ENCODE data around the gene CEMIP. TPM values are rescaled to one million over a fixed set of nuclear protein-coding genes. Genes with fewer than 3 reads are reported as not detected.

CEMIP gene
- total RNA-seq, 2 donors from 2014 or later = 2.2 TPM; not detected in 1

DNA sequence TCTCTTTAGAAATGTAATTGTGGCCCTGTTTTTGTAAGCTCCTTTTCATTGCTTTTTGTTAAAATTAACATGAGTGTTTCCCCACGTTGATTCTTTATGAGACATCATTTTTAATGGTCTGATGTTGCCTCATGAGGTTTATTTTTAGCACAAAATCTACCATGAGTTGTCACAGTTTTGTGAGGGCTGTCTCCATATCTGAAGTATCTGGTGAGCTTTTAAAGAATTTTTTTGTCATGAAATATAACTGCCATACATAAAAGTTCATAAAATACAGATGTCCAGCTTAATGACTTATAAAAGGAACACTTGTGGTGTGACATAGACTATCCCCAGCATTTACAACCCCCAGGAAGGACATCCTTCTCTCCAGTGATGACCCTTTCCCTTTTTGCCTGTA is 34.3 kb upstream of the CEMIP start:
- Histone ChIP-seq H3K9me3 (ENCODE audit: control insufficient read depth, low read length) (no peaks in the 10 kb centered on the region), H3K27ac (ENCODE audit: low read depth, low read length) (peak overlapping the region; percentile 70), H3K36me3 (ENCODE audit: control insufficient read depth, insufficient read depth, low read length) (peaks cover 4% of the 10 kb centered on the region), H3K27me3 (ENCODE audit: control insufficient read depth, insufficient read depth, low read length, poor library complexity, severe bottlenecking) (no peaks in the 10 kb centered on the region), H3K9ac (ENCODE audit: extremely low read depth, low read length, poor library complexity, severe bottlenecking) (no peak overlapping the region), H3K4me3 (ENCODE audit: low read length) (no peak overlapping the region), H3K4me1 (ENCODE audit: control insufficient read depth, insufficient read depth, low read length) (no peaks in the 10 kb centered on the region)
- no peak overlapping the region for H3K27ac Mint-ChIP-seq
- TF ChIP-seq, protein P1, sequence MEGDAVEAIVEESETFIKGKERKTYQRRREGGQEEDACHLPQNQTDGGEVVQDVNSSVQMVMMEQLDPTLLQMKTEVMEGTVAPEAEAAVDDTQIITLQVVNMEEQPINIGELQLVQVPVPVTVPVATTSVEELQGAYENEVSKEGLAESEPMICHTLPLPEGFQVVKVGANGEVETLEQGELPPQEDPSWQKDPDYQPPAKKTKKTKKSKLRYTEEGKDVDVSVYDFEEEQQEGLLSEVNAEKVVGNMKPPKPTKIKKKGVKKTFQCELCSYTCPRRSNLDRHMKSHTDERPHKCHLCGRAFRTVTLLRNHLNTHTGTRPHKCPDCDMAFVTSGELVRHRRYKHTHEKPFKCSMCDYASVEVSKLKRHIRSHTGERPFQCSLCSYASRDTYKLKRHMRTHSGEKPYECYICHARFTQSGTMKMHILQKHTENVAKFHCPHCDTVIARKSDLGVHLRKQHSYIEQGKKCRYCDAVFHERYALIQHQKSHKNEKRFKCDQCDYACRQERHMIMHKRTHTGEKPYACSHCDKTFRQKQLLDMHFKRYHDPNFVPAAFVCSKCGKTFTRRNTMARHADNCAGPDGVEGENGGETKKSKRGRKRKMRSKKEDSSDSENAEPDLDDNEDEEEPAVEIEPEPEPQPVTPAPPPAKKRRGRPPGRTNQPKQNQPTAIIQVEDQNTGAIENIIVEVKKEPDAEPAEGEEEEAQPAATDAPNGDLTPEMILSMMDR (conservative IDR thresholded peaks at IDR 0.05) = no peak
- DNase-seq = no peak
- no peak overlapping the region for H3K4me3 Mint-ChIP-seq
- H3K36me3 Mint-ChIP-seq (ENCODE audit: low read depth) = peaks cover 8% of the 10 kb centered on the region
- no peaks in the 10 kb centered on the region for H3K27me3 Mint-ChIP-seq (ENCODE audit: insufficient read depth)
- WGBS, 2 experiments (ENCODE audit: insufficient coverage in 1 of 2, insufficient read length in 1 of 2) = 33% methylated on average over 1 of the region's 1 CpG; no CpG with 5 or more reads in 1 of the 2 experiments
- peaks cover 8% of the 10 kb centered on the region for H3K4me1 Mint-ChIP-seq
- no peaks in the 10 kb centered on the region for H3K9me3 Mint-ChIP-seq

DNA sequence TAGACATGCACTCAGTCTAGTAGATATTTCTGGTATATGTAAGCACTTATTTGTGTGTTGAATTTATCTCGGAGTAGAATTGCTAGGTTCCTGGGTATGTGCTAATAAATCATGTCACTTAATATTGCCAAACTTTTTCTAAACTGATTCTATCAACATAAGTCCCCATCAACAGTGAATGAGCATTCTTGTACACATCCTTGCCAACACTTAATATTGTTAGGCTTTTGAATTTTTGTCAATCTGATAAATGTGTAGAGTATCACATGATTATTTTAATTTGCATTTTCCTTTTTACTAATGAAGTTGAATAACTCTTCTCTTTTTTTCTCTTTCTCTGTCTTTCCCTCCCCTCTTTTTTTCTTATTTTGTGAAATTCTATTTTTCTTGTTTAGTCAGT is 33.3 kb upstream of the CEMIP start:
- Mint-ChIP-seq H3K4me1 (peaks cover 8% of the 10 kb centered on the region), H3K27me3 (ENCODE audit: insufficient read depth) (no peaks in the 10 kb centered on the region), H3K9me3 (no peaks in the 10 kb centered on the region), H3K27ac (no peak overlapping the region), H3K36me3 (ENCODE audit: low read depth) (peaks cover 19% of the 10 kb centered on the region), H3K4me3 (no peak overlapping the region)
- H3K27me3 ChIP-seq (ENCODE audit: control insufficient read depth, insufficient read depth, low read length, poor library complexity, severe bottlenecking) = no peaks in the 10 kb centered on the region
- H3K4me1 ChIP-seq (ENCODE audit: control insufficient read depth, insufficient read depth, low read length) = no peaks in the 10 kb centered on the region
- WGBS, 2 experiments (ENCODE audit: insufficient coverage in 1 of 2, insufficient read length in 1 of 2) = 88% methylated on average over 1 of the region's 1 CpG; no CpG with 5 or more reads in 1 of the 2 experiments
- no peak overlapping the region for H3K27ac ChIP-seq (ENCODE audit: low read depth, low read length)
- H3K9me3 ChIP-seq (ENCODE audit: control insufficient read depth, low read length) = no peaks in the 10 kb centered on the region
- H3K36me3 ChIP-seq (ENCODE audit: control insufficient read depth, insufficient read depth, low read length) = peaks cover 12% of the 10 kb centered on the region
- no peak overlapping the region for H3K9ac ChIP-seq (ENCODE audit: extremely low read depth, low read length, poor library complexity, severe bottlenecking)
- H3K4me3 ChIP-seq (ENCODE audit: low read length) = no peak overlapping the region
- TF ChIP-seq, protein P1 (conservative IDR thresholded peaks at IDR 0.05) = no peak
- DNase-seq = no peak

DNA sequence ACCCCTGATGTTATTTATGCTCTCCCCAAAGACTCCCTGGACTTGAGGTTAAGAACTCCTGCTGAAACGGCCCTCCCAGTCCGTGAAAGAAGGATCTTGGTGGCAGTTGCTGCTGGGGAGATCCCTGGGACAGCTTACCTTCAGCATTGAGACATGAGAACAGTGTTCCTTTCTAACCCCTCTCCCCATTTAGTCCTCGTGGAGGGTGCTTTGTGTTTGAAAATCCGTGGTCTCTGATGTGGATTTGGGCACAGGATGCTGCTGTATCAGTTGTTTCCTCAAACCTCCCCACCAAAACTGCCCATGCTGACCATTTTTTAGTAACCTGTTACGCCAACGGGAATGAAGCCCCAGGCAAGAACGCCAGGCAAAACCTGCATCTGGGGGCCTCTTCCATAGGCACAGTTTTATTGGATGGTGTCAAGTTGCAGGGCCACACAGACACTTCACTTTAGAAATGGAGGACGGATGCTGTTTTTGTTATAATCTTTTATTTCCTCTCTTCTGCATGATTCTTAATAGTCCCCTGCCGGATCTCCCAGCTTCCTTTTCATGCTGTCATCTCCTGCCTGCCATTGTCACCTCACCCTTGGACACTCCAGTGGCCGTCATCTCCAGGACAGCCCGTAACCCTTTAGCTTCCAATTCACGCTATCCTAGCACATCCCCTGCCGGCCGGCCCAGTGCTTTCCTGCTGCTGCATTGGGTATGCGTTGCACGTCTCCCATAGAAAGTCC is 31.7 kb upstream of the CEMIP start:
- Mint-ChIP-seq H3K4me1 (peaks cover 8% of the 10 kb centered on the region), H3K27ac (no peak overlapping the region)

More for the DNA sequence above, 31.7 kb upstream of the CEMIP start:
- H3K9ac ChIP-seq (ENCODE audit: extremely low read depth, low read length, poor library complexity, severe bottlenecking) = no peak overlapping the region
- H3K9me3 ChIP-seq (ENCODE audit: control insufficient read depth, low read length) = no peaks in the 10 kb centered on the region
- H3K27ac ChIP-seq (ENCODE audit: low read depth, low read length) = no peak overlapping the region
- H3K4me3 ChIP-seq (ENCODE audit: low read length) = no peak overlapping the region
- H3K36me3 ChIP-seq (ENCODE audit: control insufficient read depth, insufficient read depth, low read length) = peaks cover 12% of the 10 kb centered on the region
- H3K27me3 ChIP-seq (ENCODE audit: control insufficient read depth, insufficient read depth, low read length, poor library complexity, severe bottlenecking) = no peaks in the 10 kb centered on the region
- Mint-ChIP-seq H3K27me3 (ENCODE audit: insufficient read depth) (no peaks in the 10 kb centered on the region), H3K4me3 (no peak overlapping the region), H3K9me3 (no peaks in the 10 kb centered on the region), H3K36me3 (ENCODE audit: low read depth) (peaks cover 23% of the 10 kb centered on the region)
- H3K4me1 ChIP-seq (ENCODE audit: control insufficient read depth, insufficient read depth, low read length) = no peaks in the 10 kb centered on the region
- TF ChIP-seq, protein P1 (conservative IDR thresholded peaks at IDR 0.05) = peak; percentile 58
- DNase-seq = peak; percentile 60
- WGBS, 2 experiments (ENCODE audit: insufficient coverage in 1 of 2, insufficient read length in 1 of 2) = 59 to 77% methylated on average over 11 to 16 of the region's 16 CpGs
